ENCODE data around the gene HOXA6.
A peak's percentile ranks its signal among the peaks of the same experiment; 100 is the strongest.

DNA sequence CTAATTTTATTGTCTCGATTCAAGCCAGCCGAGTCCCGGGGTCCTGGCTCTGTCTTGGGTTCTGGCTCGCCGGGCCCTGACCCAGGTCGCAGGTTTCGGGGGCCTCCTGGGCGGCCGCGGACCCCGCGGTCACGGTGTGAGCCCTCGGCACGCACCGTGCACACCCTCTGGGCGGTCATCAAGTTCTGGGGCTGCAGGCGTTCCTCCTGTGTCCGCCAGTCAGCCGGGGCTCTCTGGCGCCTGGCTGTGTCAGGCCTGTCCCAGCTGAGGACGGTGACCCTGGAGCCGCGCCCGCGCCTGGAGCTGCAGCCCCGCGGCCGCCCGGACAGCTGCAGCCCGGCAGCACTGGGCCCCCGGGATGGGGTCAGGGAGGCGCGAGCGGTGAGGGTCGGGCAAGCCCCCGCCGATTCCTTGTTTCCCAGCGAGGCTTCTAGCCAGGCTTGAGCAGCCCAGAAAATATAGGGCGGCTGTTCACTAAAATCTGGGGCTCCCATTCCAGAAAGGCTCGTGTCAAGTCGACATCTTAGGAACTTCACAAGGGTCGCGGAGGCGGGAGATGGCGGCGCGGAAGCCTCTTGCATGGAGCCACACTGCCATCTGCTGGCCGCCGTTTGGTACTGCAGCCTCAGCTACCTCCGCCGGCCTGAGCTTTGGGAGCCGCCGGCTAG, 13.1 kb upstream of the HOXA6 start:
- TF ChIP-seq, protein P1, sequence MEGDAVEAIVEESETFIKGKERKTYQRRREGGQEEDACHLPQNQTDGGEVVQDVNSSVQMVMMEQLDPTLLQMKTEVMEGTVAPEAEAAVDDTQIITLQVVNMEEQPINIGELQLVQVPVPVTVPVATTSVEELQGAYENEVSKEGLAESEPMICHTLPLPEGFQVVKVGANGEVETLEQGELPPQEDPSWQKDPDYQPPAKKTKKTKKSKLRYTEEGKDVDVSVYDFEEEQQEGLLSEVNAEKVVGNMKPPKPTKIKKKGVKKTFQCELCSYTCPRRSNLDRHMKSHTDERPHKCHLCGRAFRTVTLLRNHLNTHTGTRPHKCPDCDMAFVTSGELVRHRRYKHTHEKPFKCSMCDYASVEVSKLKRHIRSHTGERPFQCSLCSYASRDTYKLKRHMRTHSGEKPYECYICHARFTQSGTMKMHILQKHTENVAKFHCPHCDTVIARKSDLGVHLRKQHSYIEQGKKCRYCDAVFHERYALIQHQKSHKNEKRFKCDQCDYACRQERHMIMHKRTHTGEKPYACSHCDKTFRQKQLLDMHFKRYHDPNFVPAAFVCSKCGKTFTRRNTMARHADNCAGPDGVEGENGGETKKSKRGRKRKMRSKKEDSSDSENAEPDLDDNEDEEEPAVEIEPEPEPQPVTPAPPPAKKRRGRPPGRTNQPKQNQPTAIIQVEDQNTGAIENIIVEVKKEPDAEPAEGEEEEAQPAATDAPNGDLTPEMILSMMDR (IDR thresholded peaks at IDR 0.05): peak; percentile 97 to 100 (median 100)
- no peak for TF ChIP-seq POLR2A (IDR thresholded peaks at IDR 0.05)

Measured in heart left ventricle (tissue), 13 donors.